ENCODE results near the gene FAM120A.

The FAM120A gene

GRCh38 chr9:93460689-93461413, 9.4 kb downstream of the FAM120A start:
- no peak overlapping the region for H3K27ac ChIP-seq (ENCODE audit: insufficient read depth, low read depth, low read length, poor library complexity, severe bottlenecking)
- WGBS, 2 experiments, result 95 to 96% methylated on average over 3 of the region's 3 CpGs
- no peak overlapping the region for H3K4me3 ChIP-seq (ENCODE audit: insufficient read depth, low read depth, low read length)
- H3K4me1 ChIP-seq (ENCODE audit: control insufficient read depth, insufficient read depth, low read length), result no peaks in the 10 kb centered on the region
- H3K27me3 ChIP-seq (ENCODE audit: control insufficient read depth, insufficient read depth, low read length, poor library complexity, severe bottlenecking), result no peaks in the 10 kb centered on the region
- no peaks in the 10 kb centered on the region for H3K36me3 ChIP-seq (ENCODE audit: control insufficient read depth, insufficient read depth, low read length)
- no peaks in the 10 kb centered on the region for H3K9me3 ChIP-seq (ENCODE audit: control insufficient read depth, low read length)

DNA sequence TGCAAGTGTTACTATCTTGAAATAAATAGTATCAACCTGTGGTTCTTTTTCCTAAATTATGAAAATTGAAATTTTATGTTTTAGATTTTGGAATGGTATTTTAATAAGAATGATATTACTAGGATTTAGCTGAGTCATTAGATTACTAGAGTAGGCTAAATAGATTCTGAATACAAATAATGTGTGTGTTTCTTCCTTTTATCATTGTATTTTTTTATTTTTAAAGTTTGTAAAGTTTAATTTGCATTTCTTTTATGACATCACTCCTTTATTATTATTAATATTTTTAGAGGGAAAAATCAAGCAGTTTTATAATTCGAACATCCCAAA, 9.9 kb downstream of the FAM120A start:
- H3K36me3 ChIP-seq (ENCODE audit: control insufficient read depth, insufficient read depth, low read length), result no peaks in the 10 kb centered on the region
- 100% methylated on average over 1 of the region's 1 CpG for WGBS, 2 experiments
- no peak overlapping the region for H3K27ac ChIP-seq (ENCODE audit: insufficient read depth, low read depth, low read length, poor library complexity, severe bottlenecking)
- H3K9me3 ChIP-seq (ENCODE audit: control insufficient read depth, low read length), result no peaks in the 10 kb centered on the region
- no peak overlapping the region for H3K4me3 ChIP-seq (ENCODE audit: insufficient read depth, low read depth, low read length)
- H3K27me3 ChIP-seq (ENCODE audit: control insufficient read depth, insufficient read depth, low read length, poor library complexity, severe bottlenecking), result no peaks in the 10 kb centered on the region
- no peaks in the 10 kb centered on the region for H3K4me1 ChIP-seq (ENCODE audit: control insufficient read depth, insufficient read depth, low read length)

- H3K27me3 ChIP-seq (ENCODE audit: control insufficient read depth, insufficient read depth, low read length, poor library complexity, severe bottlenecking), result no peaks in the 10 kb centered on the region
- H3K36me3 ChIP-seq (ENCODE audit: control insufficient read depth, insufficient read depth, low read length), result no peaks in the 10 kb centered on the region
- no peaks in the 10 kb centered on the region for H3K9me3 ChIP-seq (ENCODE audit: control insufficient read depth, low read length)
- WGBS, 2 experiments, result 86 to 97% methylated on average over 2 of the region's 2 CpGs
- H3K4me3 ChIP-seq (ENCODE audit: insufficient read depth, low read depth, low read length), result no peak overlapping the region
- no peak overlapping the region for H3K27ac ChIP-seq (ENCODE audit: insufficient read depth, low read depth, low read length, poor library complexity, severe bottlenecking)
- no peaks in the 10 kb centered on the region for H3K4me1 ChIP-seq (ENCODE audit: control insufficient read depth, insufficient read depth, low read length)
Measured at GRCh38 chr9:93461821-93462220, 10.3 kb downstream of the FAM120A start.

- WGBS, 2 experiments, result 96 to 100% methylated on average over 2 to 4 of the region's 4 CpGs
- Histone ChIP-seq H3K27ac (ENCODE audit: insufficient read depth, low read depth, low read length, poor library complexity, severe bottlenecking) (no peak overlapping the region), H3K4me3 (ENCODE audit: insufficient read depth, low read depth, low read length) (no peak overlapping the region), H3K4me1 (ENCODE audit: control insufficient read depth, insufficient read depth, low read length) (peaks cover 3% of the 10 kb centered on the region), H3K9me3 (ENCODE audit: control insufficient read depth, low read length) (no peaks in the 10 kb centered on the region), H3K27me3 (ENCODE audit: control insufficient read depth, insufficient read depth, low read length, poor library complexity, severe bottlenecking) (no peaks in the 10 kb centered on the region), H3K36me3 (ENCODE audit: control insufficient read depth, insufficient read depth, low read length) (no peaks in the 10 kb centered on the region)
Measured at GRCh38 chr9:93463638-93464248, 12.3 kb downstream of the FAM120A start.

DNA sequence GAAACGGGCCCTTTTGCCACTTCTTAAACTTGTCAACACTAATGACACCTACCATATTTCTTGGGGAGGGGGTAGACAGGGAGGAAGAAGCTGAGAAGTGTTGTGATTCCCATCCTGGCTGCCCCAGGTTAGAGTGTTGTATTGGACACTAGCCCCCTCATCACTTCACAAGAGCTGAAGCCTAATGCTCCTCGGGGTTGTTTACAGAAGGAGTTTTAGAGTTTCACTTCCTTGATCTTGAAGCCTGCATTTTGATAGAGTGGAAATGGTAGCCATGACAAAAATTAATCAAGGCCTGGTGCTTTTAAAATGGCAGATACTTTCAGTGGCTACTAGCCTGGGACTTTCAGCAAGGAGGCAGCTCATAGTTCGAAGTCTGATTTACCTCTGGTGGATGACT, 12.9 kb downstream of the FAM120A start:
- 80 to 88% methylated on average over 2 to 3 of the region's 3 CpGs for WGBS, 2 experiments
- H3K36me3 ChIP-seq (ENCODE audit: control insufficient read depth, insufficient read depth, low read length), result no peaks in the 10 kb centered on the region
- H3K4me3 ChIP-seq (ENCODE audit: insufficient read depth, low read depth, low read length), result no peak overlapping the region
- H3K9me3 ChIP-seq (ENCODE audit: control insufficient read depth, low read length), result no peaks in the 10 kb centered on the region
- H3K27me3 ChIP-seq (ENCODE audit: control insufficient read depth, insufficient read depth, low read length, poor library complexity, severe bottlenecking), result no peaks in the 10 kb centered on the region
- H3K4me1 ChIP-seq (ENCODE audit: control insufficient read depth, insufficient read depth, low read length), result peaks cover 9% of the 10 kb centered on the region
- no peak overlapping the region for H3K27ac ChIP-seq (ENCODE audit: insufficient read depth, low read depth, low read length, poor library complexity, severe bottlenecking)

DNA sequence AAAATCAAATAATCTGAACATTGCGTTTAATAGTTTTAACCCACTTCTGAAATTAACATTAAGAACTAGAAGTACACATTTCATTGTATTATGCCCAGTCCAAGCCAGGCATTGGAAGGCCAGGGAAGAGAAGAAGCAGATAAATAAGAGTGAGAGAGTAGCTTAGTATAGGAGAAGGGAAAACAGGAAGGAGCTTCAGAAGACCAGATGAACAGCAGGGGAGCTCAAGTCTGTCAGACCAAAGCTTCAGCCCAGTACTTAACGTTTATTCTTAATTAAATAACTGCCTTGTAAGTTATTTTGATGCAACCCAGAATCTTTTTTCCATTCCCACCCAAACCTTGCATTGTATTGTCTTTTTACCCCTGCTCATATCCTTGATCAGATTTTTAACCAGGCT, 13.4 kb downstream of the FAM120A start:
- Histone ChIP-seq H3K27me3 (ENCODE audit: control insufficient read depth, insufficient read depth, low read length, poor library complexity, severe bottlenecking) (no peaks in the 10 kb centered on the region), H3K9me3 (ENCODE audit: control insufficient read depth, low read length) (no peaks in the 10 kb centered on the region), H3K36me3 (ENCODE audit: control insufficient read depth, insufficient read depth, low read length) (no peaks in the 10 kb centered on the region), H3K27ac (ENCODE audit: insufficient read depth, low read depth, low read length, poor library complexity, severe bottlenecking) (no peak overlapping the region), H3K4me1 (ENCODE audit: control insufficient read depth, insufficient read depth, low read length) (peaks cover 9% of the 10 kb centered on the region), H3K4me3 (ENCODE audit: insufficient read depth, low read depth, low read length) (no peak overlapping the region)
- WGBS, 2 experiments, result 38% methylated on average over 2 of the region's 2 CpGs; no CpG with 5 or more reads in 1 of the 2 experiments

DNA sequence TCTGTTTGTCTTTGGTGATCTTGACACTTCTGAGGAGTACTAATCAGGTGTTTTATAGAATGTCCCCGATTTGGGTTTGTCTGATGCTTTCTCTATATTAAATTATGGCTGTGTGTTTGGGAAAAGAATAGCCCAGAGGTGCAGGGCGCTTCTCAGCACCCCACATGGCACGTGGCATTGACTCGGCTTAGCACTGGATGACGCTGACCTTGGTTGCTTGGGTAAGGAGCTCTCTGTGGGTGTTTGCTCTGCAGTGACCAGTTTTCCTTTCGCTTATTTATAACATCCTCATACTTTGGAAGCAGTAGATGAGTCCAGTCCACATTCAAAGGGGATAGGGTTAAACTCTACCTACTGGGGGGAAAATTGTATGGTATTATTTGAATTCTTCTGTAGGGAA, 14.4 kb downstream of the FAM120A start:
- peaks cover 9% of the 10 kb centered on the region for H3K4me1 ChIP-seq (ENCODE audit: control insufficient read depth, insufficient read depth, low read length)
- WGBS, 2 experiments, result 89 to 93% methylated on average over 5 to 6 of the region's 6 CpGs
- no peaks in the 10 kb centered on the region for H3K9me3 ChIP-seq (ENCODE audit: control insufficient read depth, low read length)
- no peaks in the 10 kb centered on the region for H3K36me3 ChIP-seq (ENCODE audit: control insufficient read depth, insufficient read depth, low read length)
- H3K27ac ChIP-seq (ENCODE audit: insufficient read depth, low read depth, low read length, poor library complexity, severe bottlenecking), result no peak overlapping the region
- H3K4me3 ChIP-seq (ENCODE audit: insufficient read depth, low read depth, low read length), result no peak overlapping the region
- H3K27me3 ChIP-seq (ENCODE audit: control insufficient read depth, insufficient read depth, low read length, poor library complexity, severe bottlenecking), result no peaks in the 10 kb centered on the region

DNA sequence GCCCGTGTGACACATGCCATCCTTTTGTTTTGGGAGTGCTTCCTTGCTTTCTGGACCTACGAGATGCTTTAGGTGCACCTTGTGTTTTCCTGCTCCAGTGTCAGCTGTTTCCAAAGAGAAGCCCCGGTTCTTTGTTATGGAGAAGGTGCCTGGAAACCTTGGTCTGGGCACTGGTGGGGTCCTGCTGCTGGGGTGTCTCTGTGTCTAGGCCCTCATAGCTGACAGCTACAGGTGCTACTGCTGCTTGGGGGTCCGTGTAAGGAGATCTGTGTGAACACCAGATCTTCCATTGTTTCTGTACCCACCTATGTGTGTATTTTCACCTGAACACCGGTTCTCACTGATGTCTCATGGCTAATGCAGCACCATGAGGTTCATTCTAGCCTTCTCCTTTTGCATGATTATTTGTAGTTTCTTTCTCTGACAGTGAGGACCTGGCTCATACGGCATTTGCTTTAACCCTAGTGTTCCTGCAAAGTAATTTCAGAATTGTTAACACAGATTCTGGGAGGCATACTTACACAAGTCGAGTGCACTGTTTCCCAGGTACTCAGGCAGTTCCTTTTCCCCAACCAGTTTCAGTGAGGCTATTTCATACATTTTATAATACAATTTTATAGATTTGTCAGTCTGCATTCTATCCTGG, 15.1 kb downstream of the FAM120A start:
- H3K27me3 ChIP-seq (ENCODE audit: control insufficient read depth, insufficient read depth, low read length, poor library complexity, severe bottlenecking), result no peaks in the 10 kb centered on the region
- no peak overlapping the region for H3K4me3 ChIP-seq (ENCODE audit: insufficient read depth, low read depth, low read length)
- H3K9me3 ChIP-seq (ENCODE audit: control insufficient read depth, low read length), result no peaks in the 10 kb centered on the region
- no peaks in the 10 kb centered on the region for H3K36me3 ChIP-seq (ENCODE audit: control insufficient read depth, insufficient read depth, low read length)
- peaks cover 9% of the 10 kb centered on the region for H3K4me1 ChIP-seq (ENCODE audit: control insufficient read depth, insufficient read depth, low read length)
- WGBS, 2 experiments, result 71 to 75% methylated on average over 7 of the region's 7 CpGs
- no peak overlapping the region for H3K27ac ChIP-seq (ENCODE audit: insufficient read depth, low read depth, low read length, poor library complexity, severe bottlenecking)

DNA sequence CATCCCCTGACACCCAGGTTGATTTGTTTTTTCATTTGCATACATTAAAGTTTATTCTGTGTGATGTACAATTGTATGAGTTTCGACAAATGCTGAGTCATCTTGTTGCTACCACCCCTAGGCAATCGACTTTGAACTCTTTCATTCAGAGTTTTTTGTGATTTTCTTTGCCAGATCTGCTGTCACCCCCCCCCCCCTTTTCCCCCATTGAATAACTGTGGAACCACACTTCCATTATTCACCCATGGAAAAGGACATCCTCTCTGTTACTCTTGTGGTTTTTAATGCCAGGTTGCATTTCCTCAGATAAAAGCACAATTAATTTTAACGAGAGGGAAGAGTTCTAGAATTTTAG, 15.6 kb downstream of the FAM120A start:
- Histone ChIP-seq H3K36me3 (ENCODE audit: control insufficient read depth, insufficient read depth, low read length) (no peaks in the 10 kb centered on the region), H3K9me3 (ENCODE audit: control insufficient read depth, low read length) (no peaks in the 10 kb centered on the region), H3K4me3 (ENCODE audit: insufficient read depth, low read depth, low read length) (no peak overlapping the region), H3K27ac (ENCODE audit: insufficient read depth, low read depth, low read length, poor library complexity, severe bottlenecking) (no peak overlapping the region), H3K4me1 (ENCODE audit: control insufficient read depth, insufficient read depth, low read length) (peaks cover 9% of the 10 kb centered on the region), H3K27me3 (ENCODE audit: control insufficient read depth, insufficient read depth, low read length, poor library complexity, severe bottlenecking) (no peaks in the 10 kb centered on the region)
- 78 to 88% methylated on average over 3 of the region's 3 CpGs for WGBS, 2 experiments

GRCh38 chr9:93467462-93467861, 16.0 kb downstream of the FAM120A start:
- Histone ChIP-seq H3K27ac (ENCODE audit: insufficient read depth, low read depth, low read length, poor library complexity, severe bottlenecking) (no peak overlapping the region), H3K4me3 (ENCODE audit: insufficient read depth, low read depth, low read length) (no peak overlapping the region), H3K9me3 (ENCODE audit: control insufficient read depth, low read length) (no peaks in the 10 kb centered on the region), H3K27me3 (ENCODE audit: control insufficient read depth, insufficient read depth, low read length, poor library complexity, severe bottlenecking) (no peaks in the 10 kb centered on the region), H3K36me3 (ENCODE audit: control insufficient read depth, insufficient read depth, low read length) (no peaks in the 10 kb centered on the region), H3K4me1 (ENCODE audit: control insufficient read depth, insufficient read depth, low read length) (peaks cover 9% of the 10 kb centered on the region)
- 86 to 96% methylated on average over 3 of the region's 3 CpGs for WGBS, 2 experiments

Data from ectodermal cell (in vitro differentiated cells).